ENCODE data around the gene PRM3. TPM values are rescaled to one million over a fixed set of nuclear protein-coding genes. Genes with fewer than 3 reads are reported as not detected.

PRM3 gene
- polyA plus RNA-seq, 1 experiment = not detected

GRCh38 chr16:11278681-11279628 is 5.5 kb upstream of the PRM3 start:
- ChIA-PET CTCF (interaction anchor here (0.6 to 1.6 kb wide), 2 partner anchors 22 to 41 kb away, joined by 3 to 6 read pairs; partner anchors contain the start of gene SOCS1), POLR2A (no interaction called here)
- no peak for TF ChIP-seq CTCF (IDR thresholded peaks at IDR 0.05; ENCODE audit: insufficient read depth, low read depth, low read length)
- no peak for DNase-seq (ENCODE audit: low read depth)
- H3K36me3 ChIP-seq (ENCODE audit: control insufficient read depth, insufficient read depth, low read length) = no peaks in the 10 kb centered on the region
- no peak overlapping the region for H3K4me3 ChIP-seq (ENCODE audit: low read depth, low read length)
- peaks cover 6% of the 10 kb centered on the region; the same call in 1 of the 2 replicates for H3K27me3 ChIP-seq (ENCODE audit: control insufficient read depth, insufficient read depth, low read length)

GRCh38 chr16:11277607-11278337 is 4.3 kb upstream of the PRM3 start:
- CTCF ChIA-PET = interaction anchor here (0.6 to 1.6 kb wide), 2 partner anchors 21 to 42 kb away, joined by 3 to 6 read pairs; partner anchors contain the start of gene SOCS1
- no peaks in the 10 kb centered on the region for H3K36me3 ChIP-seq (ENCODE audit: control insufficient read depth, insufficient read depth, low read length)
- DNase-seq (ENCODE audit: low read depth) = no peak
- no peak for TF ChIP-seq CTCF (IDR thresholded peaks at IDR 0.05; ENCODE audit: insufficient read depth, low read depth, low read length)
- no peak overlapping the region for H3K4me3 ChIP-seq (ENCODE audit: low read depth, low read length)
- H3K27me3 ChIP-seq (ENCODE audit: control insufficient read depth, insufficient read depth, low read length) = peaks cover 2% of the 10 kb centered on the region; the same call in 1 of the 2 replicates
- POLR2A ChIA-PET = no interaction called here

GRCh38 chr16:11276896-11277593 is 3.6 kb upstream of the PRM3 start:
- peaks cover 2% of the 10 kb centered on the region; the same call in 1 of the 2 replicates for H3K27me3 ChIP-seq (ENCODE audit: control insufficient read depth, insufficient read depth, low read length)
- TF ChIP-seq CTCF (IDR thresholded peaks at IDR 0.05; ENCODE audit: insufficient read depth, low read depth, low read length) = no peak
- H3K4me3 ChIP-seq (ENCODE audit: low read depth, low read length) = no peak overlapping the region
- DNase-seq (ENCODE audit: low read depth) = no peak
- ChIA-PET POLR2A (no interaction called here), CTCF (interaction anchor here (1.6 kb wide), 1 partner anchor 20 kb away, joined by 6 read pairs; the partner anchor contains the start of gene SOCS1)
- no peaks in the 10 kb centered on the region for H3K36me3 ChIP-seq (ENCODE audit: control insufficient read depth, insufficient read depth, low read length)

- no peak for TF ChIP-seq CTCF (IDR thresholded peaks at IDR 0.05; ENCODE audit: insufficient read depth, low read depth, low read length)
- CTCF ChIA-PET = no interaction called here
- H3K27me3 ChIP-seq (ENCODE audit: control insufficient read depth, insufficient read depth, low read length) = peaks cover 2% of the 10 kb centered on the region; the same call in 1 of the 2 replicates
- no peak for DNase-seq (ENCODE audit: low read depth)
- no peak within 1 kb of the TSS for H3K4me3 ChIP-seq (ENCODE audit: low read depth, low read length)
- POLR2A ChIA-PET = no interaction called here
- no peaks in the 10 kb centered on the region for H3K36me3 ChIP-seq (ENCODE audit: control insufficient read depth, insufficient read depth, low read length)
Observed at GRCh38 chr16:11276143-11276895, 2.9 kb upstream of the PRM3 start, which contains the start of gene PRM2. PRM2 (minus strand) TSS chr16:11276480; CDS start chr16:11276370, 110 bp downstream.
